SK-N-MC (cell line): ENCODE data around the gene DENND2A.

Source experiments
- EZH2 ChIP-seq: fragments of 200-600 bp; sonication (generic); IDR thresholded peaks from one replicate; pipeline ENCODE4 v1.6.1; 2017; ENCODE audit warnings: antibody characterized with exemption
- POLR2AphosphoS5 ChIP-seq: IDR thresholded peaks from 2 replicates; pipeline ENCODE4 v1.6.1; 2012; ENCODE audit warnings: mild to moderate bottlenecking, low read depth, low read length, borderline replicate concordance

GRCh38 chr7:140674356-140674800 is 33.8 kb upstream of the DENND2A start:
- TF ChIP-seq EZH2 = no peak
- no peak for TF ChIP-seq POLR2AphosphoS5
